OCI-LY7 (cell line): ENCODE data around the gene SNX9. TPM values are rescaled to one million over a fixed set of nuclear protein-coding genes. Genes with fewer than 3 reads are reported as not detected.
"Not testable (repeated sequence)": the region's sequence is repeated elsewhere in the genome, so short reads cannot be mapped to it uniquely, and the experiment has no call there.

Source experiments
- BruUV-seq: library from RNA; stranded (reverse); fragments of 400-500 nt; replicated peaks from 2 replicates; lab custom pipeline; 2021; lab: Mats Ljungman, UMichigan
- CTCF ChIA-PET: fragments of 300-600 bp; sonication (Branson Sonifier 250); formaldehyde crosslinking; loops from one replicate; lab custom pipeline; 2022; ENCODE audit warnings: antibody characterized with exemption; ENCODE audit not compliant: unreplicated experiment; lab: Charles Lee
- POLR2A ChIA-PET: fragments of 300-600 bp; sonication (Branson Sonifier 250); formaldehyde crosslinking; loops from one replicate; lab custom pipeline; 2022; ENCODE audit warnings: antibody characterized with exemption; lab: Charles Lee
- DNase-seq: peaks from one replicate; pipeline ENCODE4 v3.0.0-alpha.2; 2015; ENCODE audit warnings: low spot score
- H2AFZ ChIP-seq: fragments of 200-600 bp; sonication (generic), shearing (Covaris generic); 2 replicates; pipeline ENCODE4 v1.6.1; 2014; ENCODE audit warnings: mild to moderate bottlenecking, antibody characterized with exemption, low read length, moderate library complexity
- H3K27ac ChIP-seq: fragments of 200-600 bp; sonication (generic); 2 replicates; pipeline ENCODE4 v1.5.1; 2014; ENCODE audit warnings: mixed run types, low read depth, mild to moderate bottlenecking, moderate library complexity, low read length, inconsistent platforms; ENCODE audit not compliant: poor library complexity, severe bottlenecking
- H3K36me3 ChIP-seq: fragments of 200-600 bp; sonication (generic); 2 replicates; pipeline ENCODE4 v1.6.1; 2014; ENCODE audit warnings: mild to moderate bottlenecking, antibody characterized with exemption, low read length, moderate library complexity, mixed read lengths; ENCODE audit not compliant: insufficient read depth
- H3K4me1 ChIP-seq: fragments of 200-600 bp; sonication (generic); 2 replicates; pipeline ENCODE4 v1.5.1; 2014; ENCODE audit warnings: mild to moderate bottlenecking, low read length; ENCODE audit not compliant: insufficient read depth, poor library complexity, severe bottlenecking
- H3K4me2 ChIP-seq: fragments of 200-600 bp; sonication (generic); 2 replicates; pipeline ENCODE4 v1.6.1; 2014; ENCODE audit warnings: mild to moderate bottlenecking, low read length
- H3K4me3 ChIP-seq: fragments of 200-600 bp; sonication (generic); 2 replicates; pipeline ENCODE4 v1.5.1; 2014; ENCODE audit warnings: mild to moderate bottlenecking, low read depth, low read length; ENCODE audit not compliant: poor library complexity, severe bottlenecking
- H3K79me2 ChIP-seq: fragments of 200-600 bp; sonication (generic); 2 replicates; pipeline ENCODE4 v1.6.1; 2016; ENCODE audit warnings: low read depth, mild to moderate bottlenecking, low read length, moderate library complexity, mixed read lengths; ENCODE audit not compliant: insufficient read depth
- H3K9me2 ChIP-seq: fragments of 200-600 bp; sonication (generic); 2 replicates; pipeline ENCODE4 v1.6.1; 2016; ENCODE audit warnings: mild to moderate bottlenecking, low read length, mixed read lengths; ENCODE audit not compliant: insufficient read depth
- H3K9me3 ChIP-seq: fragments of 200-600 bp; sonication (generic); 2 replicates; pipeline ENCODE4 v1.6.1; 2014; ENCODE audit warnings: mild to moderate bottlenecking, mixed run types, low read length, mixed read lengths
- H4K20me1 ChIP-seq: fragments of 200-600 bp; sonication (generic); 2 replicates; pipeline ENCODE4 v1.6.1; 2014; ENCODE audit warnings: mild to moderate bottlenecking, antibody characterized with exemption, low read length, moderate library complexity, mixed read lengths; ENCODE audit not compliant: insufficient read depth
- CTCF ChIP-seq: fragments of 200-600 bp; sonication (generic); conservative IDR thresholded peaks from 2 replicates; pipeline ENCODE4 v1.5.1; 2014; ENCODE audit warnings: mild to moderate bottlenecking, antibody characterized with exemption, low read length, moderate library complexity, mixed read lengths
- EZH2phosphoT487 ChIP-seq: fragments of 200-600 bp; sonication (generic); IDR thresholded peaks from 2 replicates; pipeline ENCODE4 v1.6.1; 2018; ENCODE audit warnings: low read depth, borderline replicate concordance, mild to moderate bottlenecking, mixed run types, antibody characterized with exemption, low read length, moderate library complexity, mixed read lengths
- intact Hi-C: fragments of 100-400 bp; cut with micrococcal nuclease; formaldehyde crosslinking; loops from one replicate; pipeline ENCODE4 v1.10.0; 2022; ENCODE audit not compliant: unreplicated experiment
- total RNA-seq, 2 experiments: library from RNA; depleted of rRNA in 1 of 2; stranded (reverse); fragments of >200 nt in 1 of 2; shearing (Covaris generic) in 1 of 2; gene quantifications; 2 replicates each; pipeline ENCODE4 v1.2.3, GENCODE V29; 2014 to 2022

Gene SNX9
- total RNA-seq, 2 experiments from 2014 or later = not detected

- no peaks in the 10 kb centered on the region for H3K36me3 ChIP-seq
- CTCF ChIA-PET = no interaction called here
Observed at GRCh38 chr6:157791450-157791849, 31.6 kb upstream of the SNX9 start.

GRCh38 chr6:157792671-157793070 lies 30.4 kb upstream of the SNX9 start:
- Histone ChIP-seq H4K20me1 (no peaks in the 10 kb centered on the region), H3K9me2 (no peaks in the 10 kb centered on the region), H3K4me2 (no peak overlapping the region), H3K9me3 (no peaks in the 10 kb centered on the region), H3K4me1 (no peaks in the 10 kb centered on the region), H3K4me3 (no peak overlapping the region), H3K79me2 (no peaks in the 10 kb centered on the region), H3K36me3 (no peaks in the 10 kb centered on the region), H3K27ac (no peak overlapping the region), H2AFZ (no peak overlapping the region)
- POLR2A ChIA-PET = interaction anchor here (0.6 kb wide), 1 partner anchor 75 kb away, joined by 3 read pairs; no protein-coding TSS in a partner anchor
- no TSS peak for BruUV-seq
- intact Hi-C loops = no loop called here
- CTCF ChIA-PET = no interaction called here
- TF ChIP-seq CTCF (no peak), EZH2phosphoT487 (no peak)
- no peak for DNase-seq

More at GRCh38 chr6:157791450-157791849, 31.6 kb upstream of the SNX9 start:
- POLR2A ChIA-PET = no interaction called here
- no peaks in the 10 kb centered on the region for H3K9me2 ChIP-seq
- no peaks in the 10 kb centered on the region for H3K9me3 ChIP-seq
- no peaks in the 10 kb centered on the region for H3K4me1 ChIP-seq
- DNase-seq = no peak
- H3K4me2 ChIP-seq = no peak overlapping the region
- no peak overlapping the region for H3K4me3 ChIP-seq
- H3K79me2 ChIP-seq = no peaks in the 10 kb centered on the region
- H4K20me1 ChIP-seq = no peaks in the 10 kb centered on the region
- H2AFZ ChIP-seq = no peak overlapping the region
- no peak overlapping the region for H3K27ac ChIP-seq
- no TSS peak for BruUV-seq
- TF ChIP-seq CTCF (no peak), EZH2phosphoT487 (no peak)
- intact Hi-C loops = no loop called here

DNA sequence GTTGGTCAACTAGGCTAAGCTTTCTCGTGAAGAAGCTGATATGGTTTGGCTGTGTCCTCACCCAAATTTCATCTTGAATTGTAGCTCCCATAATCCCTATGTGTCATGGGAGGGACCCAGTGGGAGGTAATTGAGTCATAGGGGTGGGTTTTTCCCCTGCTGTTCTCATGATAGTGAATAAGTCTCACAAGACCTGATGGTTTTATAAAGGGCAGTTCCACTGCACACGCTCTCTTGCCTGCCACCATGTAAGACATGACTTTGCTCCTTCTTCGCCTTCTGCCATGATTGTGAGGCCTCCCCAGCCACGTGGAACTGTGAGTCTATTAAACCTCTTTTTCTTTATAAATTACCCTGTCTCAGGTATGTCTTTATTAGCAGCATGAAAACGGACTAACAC lies 29.0 kb upstream of the SNX9 start:
- H3K4me2 ChIP-seq, BruUV-seq, H4K20me1 ChIP-seq, H3K4me1 ChIP-seq, H2AFZ ChIP-seq, H3K9me2 ChIP-seq, H3K79me2 ChIP-seq, H3K36me3 ChIP-seq, H3K27ac ChIP-seq, DNase-seq, CTCF ChIA-PET, H3K4me3 ChIP-seq, H3K9me3 ChIP-seq, intact Hi-C loops: not testable (repeated sequence)
- POLR2A ChIA-PET = interaction anchor here (0.7 to 1.5 kb wide), 2 partner anchors 13 to 675 kb away, joined by 5 to 6 read pairs; no protein-coding TSS in a partner anchor
